Hepatocyte (in vitro differentiated cells): ENCODE results near the gene CAMK4. TPM values are rescaled to one million over a fixed set of nuclear protein-coding genes. Genes with fewer than 3 reads are reported as not detected.

ENCODE experiments used
- DNase-seq: peaks from one replicate; pipeline ENCODE4 v3.0.0-alpha.2; 2016; ENCODE audit warnings: low spot score
- H2AFZ ChIP-seq: fragments of 200-600 bp; sonication (generic); 2 replicates; pipeline ENCODE4 v1.6.0; 2016; ENCODE audit warnings: antibody characterized with exemption, mild to moderate bottlenecking
- H3K27ac ChIP-seq: fragments of 200-600 bp; sonication (generic); 2 replicates; pipeline ENCODE4 v1.5.1; 2016; ENCODE audit warnings: mild to moderate bottlenecking
- H3K27me3 ChIP-seq: fragments of 200-600 bp; sonication (generic); 2 replicates; pipeline ENCODE4 v1.6.1; 2016
- H3K36me3 ChIP-seq: fragments of 200-600 bp; sonication (generic); replicated peaks from 2 replicates; pipeline ENCODE4 v1.5.1; 2016; ENCODE audit warnings: low read depth; ENCODE audit not compliant: insufficient read depth
- H3K4me1 ChIP-seq: fragments of 200-600 bp; sonication (generic); 2 replicates; pipeline ENCODE4 v1.5.1; 2016; ENCODE audit warnings: mild to moderate bottlenecking, moderate library complexity; ENCODE audit not compliant: insufficient read depth
- H3K4me2 ChIP-seq: fragments of 200-600 bp; sonication (generic); 2 replicates; pipeline ENCODE4 v1.6.0; 2016
- H3K4me3 ChIP-seq: fragments of 200-600 bp; sonication (generic); 2 replicates; pipeline ENCODE4 v1.5.1; 2016; ENCODE audit warnings: mild to moderate bottlenecking
- H3K79me2 ChIP-seq: fragments of 200-600 bp; sonication (generic); 2 replicates; pipeline ENCODE4 v1.6.0; 2017; ENCODE audit warnings: mild to moderate bottlenecking
- H3K9me2 ChIP-seq: fragments of 200-600 bp; sonication (generic); replicated peaks from 2 replicates; pipeline ENCODE4 v1.6.0; 2017; ENCODE audit warnings: mild to moderate bottlenecking; ENCODE audit not compliant: insufficient read depth
- H3K9me3 ChIP-seq: fragments of 200-600 bp; sonication (generic); 2 replicates; pipeline ENCODE4 v1.5.1; 2016; ENCODE audit warnings: low read depth, mild to moderate bottlenecking
- H4K20me1 ChIP-seq: fragments of 200-600 bp; sonication (generic); 2 replicates; pipeline ENCODE4 v1.6.0; 2016; ENCODE audit warnings: mild to moderate bottlenecking; ENCODE audit not compliant: insufficient read depth, poor library complexity, severe bottlenecking
- EZH2 ChIP-seq: fragments of 200-600 bp; sonication (generic); IDR thresholded peaks from 2 replicates; pipeline ENCODE4 v1.6.1; 2016; ENCODE audit warnings: antibody characterized with exemption, mild to moderate bottlenecking, borderline replicate concordance
- EZH2phosphoT487 ChIP-seq: fragments of 200-600 bp; sonication (generic); IDR thresholded peaks from one replicate; pipeline ENCODE4 v1.6.1; 2018; ENCODE audit warnings: antibody characterized with exemption, mild to moderate bottlenecking, low read depth, moderate library complexity; ENCODE audit not compliant: unreplicated experiment, severe bottlenecking
- WGBS: methylation state at CpG from one replicate; pipeline ENCODE4 v1.1.6; 2016; ENCODE audit warnings: low lambda C conversion rate; ENCODE audit errors: missing lambda C conversion rate; 5-methylcytosine and 5-hydroxymethylcytosine counted together
- polyA plus RNA-seq: library from polyadenylated mRNA; unstranded; fragments of >200 nt; fragmentation: Nextera tagmentation; extraction: Ambion mirVana; gene quantifications from 2 replicates; pipeline ENCODE4 v1.2.1, GENCODE V29; 2016
- total RNA-seq: library from RNA; depleted of rRNA; stranded (reverse); fragments of >200 nt; gene quantifications from 2 replicates; pipeline ENCODE4 v1.2.3, GENCODE V29; 2014
- TF ChIP-seq, protein P1 (sequence below): fragments of 200-600 bp; sonication (generic); IDR thresholded peaks from 2 replicates; pipeline ENCODE4 v1.5.1; 2016; ENCODE audit warnings: antibody characterized with exemption, mild to moderate bottlenecking; ENCODE audit not compliant: poor library complexity

The CAMK4 gene
- total and polyA plus RNA-seq, 2 experiments from 2014 or later, result 1.0 to 3.4 TPM

GRCh38 chr5:111412593-111412992 lies 188.4 kb downstream of the CAMK4 start:
- Histone ChIP-seq H3K4me3 (no peak overlapping the region), H3K4me2 (no peak overlapping the region), H3K9me2 (no peaks in the 10 kb centered on the region), H3K27ac (no peak overlapping the region), H4K20me1 (no peaks in the 10 kb centered on the region), H3K4me1 (no peaks in the 10 kb centered on the region), H3K27me3 (peaks cover 2% of the 10 kb centered on the region), H3K9me3 (no peaks in the 10 kb centered on the region), H3K79me2 (no peaks in the 10 kb centered on the region), H2AFZ (no peak overlapping the region), H3K36me3 (no peaks in the 10 kb centered on the region)
- 89% methylated on average over 2 of the region's 2 CpGs for WGBS
- DNase-seq, result no peak
- TF ChIP-seq, protein P1, sequence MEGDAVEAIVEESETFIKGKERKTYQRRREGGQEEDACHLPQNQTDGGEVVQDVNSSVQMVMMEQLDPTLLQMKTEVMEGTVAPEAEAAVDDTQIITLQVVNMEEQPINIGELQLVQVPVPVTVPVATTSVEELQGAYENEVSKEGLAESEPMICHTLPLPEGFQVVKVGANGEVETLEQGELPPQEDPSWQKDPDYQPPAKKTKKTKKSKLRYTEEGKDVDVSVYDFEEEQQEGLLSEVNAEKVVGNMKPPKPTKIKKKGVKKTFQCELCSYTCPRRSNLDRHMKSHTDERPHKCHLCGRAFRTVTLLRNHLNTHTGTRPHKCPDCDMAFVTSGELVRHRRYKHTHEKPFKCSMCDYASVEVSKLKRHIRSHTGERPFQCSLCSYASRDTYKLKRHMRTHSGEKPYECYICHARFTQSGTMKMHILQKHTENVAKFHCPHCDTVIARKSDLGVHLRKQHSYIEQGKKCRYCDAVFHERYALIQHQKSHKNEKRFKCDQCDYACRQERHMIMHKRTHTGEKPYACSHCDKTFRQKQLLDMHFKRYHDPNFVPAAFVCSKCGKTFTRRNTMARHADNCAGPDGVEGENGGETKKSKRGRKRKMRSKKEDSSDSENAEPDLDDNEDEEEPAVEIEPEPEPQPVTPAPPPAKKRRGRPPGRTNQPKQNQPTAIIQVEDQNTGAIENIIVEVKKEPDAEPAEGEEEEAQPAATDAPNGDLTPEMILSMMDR, result no peak
- TF ChIP-seq EZH2 (no peak), EZH2phosphoT487 (no peak)

GRCh38 chr5:111415053-111415452 lies 190.9 kb downstream of the CAMK4 start:
- Histone ChIP-seq H3K27me3 (peaks cover 2% of the 10 kb centered on the region), H3K9me2 (no peaks in the 10 kb centered on the region), H3K36me3 (no peaks in the 10 kb centered on the region), H3K27ac (no peak overlapping the region), H3K4me2 (no peak overlapping the region), H4K20me1 (no peaks in the 10 kb centered on the region), H3K9me3 (no peaks in the 10 kb centered on the region), H2AFZ (no peak overlapping the region), H3K4me1 (no peaks in the 10 kb centered on the region), H3K4me3 (no peak overlapping the region), H3K79me2 (no peaks in the 10 kb centered on the region)
- TF ChIP-seq EZH2 (no peak), EZH2phosphoT487 (no peak)
- TF ChIP-seq, protein P1, result no peak
- WGBS, result 87% methylated on average over 3 of the region's 3 CpGs
- DNase-seq, result no peak

DNA sequence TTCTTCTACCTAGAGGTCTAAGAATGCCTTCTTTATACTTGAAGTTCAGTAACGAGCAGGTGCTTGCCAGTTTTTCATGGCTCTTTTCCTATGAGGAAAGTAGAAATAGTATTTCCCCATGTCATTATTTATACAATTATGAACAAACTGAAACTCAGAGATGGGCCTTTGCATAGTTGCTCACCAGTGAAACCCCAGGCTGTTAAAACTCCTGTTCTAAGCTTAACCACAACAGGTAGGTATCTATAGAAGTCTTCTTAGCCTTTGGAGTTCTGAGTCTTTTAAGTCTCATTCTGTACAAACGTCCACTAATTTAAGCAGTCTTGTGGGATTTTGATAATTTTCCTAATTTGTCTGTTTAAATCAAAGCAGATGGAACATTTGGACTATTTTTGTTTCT lies 198.1 kb downstream of the CAMK4 start:
- Histone ChIP-seq H3K4me3 (no peak overlapping the region), H4K20me1 (no peaks in the 10 kb centered on the region), H3K79me2 (no peaks in the 10 kb centered on the region), H3K4me2 (no peak overlapping the region), H3K4me1 (no peaks in the 10 kb centered on the region), H3K27me3 (no peaks in the 10 kb centered on the region), H3K9me3 (no peaks in the 10 kb centered on the region), H3K27ac (no peak overlapping the region), H2AFZ (no peak overlapping the region), H3K36me3 (no peaks in the 10 kb centered on the region), H3K9me2 (no peaks in the 10 kb centered on the region)
- no peak for DNase-seq
- 69% methylated on average over 2 of the region's 2 CpGs for WGBS
- TF ChIP-seq, protein P1, result no peak
- no peak for TF ChIP-seq EZH2phosphoT487
- TF ChIP-seq EZH2, result no peak
